H1 (cell line): ENCODE measurements around the gene ABCA2. TPM values are rescaled to one million over a fixed set of nuclear protein-coding genes. Genes with fewer than 3 reads are reported as not detected.
A peak's percentile ranks its signal among the peaks of the same experiment; 100 is the strongest.

Experiments used
- CTCF ChIA-PET: fragments of 300-600 bp; sonication (Branson Sonifier 250); formaldehyde crosslinking; loops from one replicate; lab custom pipeline; 2021; ENCODE audit not compliant: partially characterized antibody; lab: Charles Lee
- POLR2A ChIA-PET: fragments of 300-600 bp; sonication (Branson Sonifier 250); formaldehyde crosslinking; loops from one replicate; lab custom pipeline; 2021; ENCODE audit warnings: inconsistent platforms; ENCODE audit not compliant: partially characterized antibody; lab: Charles Lee
- DNase-seq, 2 experiments: peaks; one replicate each; pipeline versions ENCODE4 v3.0.0 to v3.0.0-alpha.2; 2010 to 2022; ENCODE audit warnings: low spot score in 2 of 2, low read depth in 1 of 2, mixed read lengths in 1 of 2
- FAIRE-seq: peaks from 2 replicates; lab custom pipeline; 2011; peaks lifted over from hg19 to GRCh38; lab: Jason Lieb, UNC
- H2AFZ ChIP-seq: 2 replicates; pipeline ENCODE4 v1.8.1; 2012; ENCODE audit warnings: low read length, inconsistent platforms
- H2AK5ac ChIP-seq: 2 replicates; pipeline ENCODE4 v1.6.1; 2013; ENCODE audit warnings: low read depth, low read length
- H2BK120ac ChIP-seq: replicated peaks from 2 replicates; pipeline ENCODE3; 2013; ENCODE audit warnings: low read depth, low read length, inconsistent platforms
- H2BK12ac ChIP-seq: 2 replicates; pipeline ENCODE4 v1.6.1; 2013; ENCODE audit warnings: low read depth, low read length
- H2BK15ac ChIP-seq: 2 replicates; pipeline ENCODE4 v1.6.1; 2013; ENCODE audit warnings: low read length
- H2BK20ac ChIP-seq: 2 replicates; pipeline ENCODE4 v1.6.1; 2013; ENCODE audit warnings: low read length
- H2BK5ac ChIP-seq: 2 replicates; pipeline ENCODE4 v1.6.1; 2013; ENCODE audit warnings: low read depth, low read length
- H3K14ac ChIP-seq: 2 replicates; pipeline ENCODE4 v1.6.1; 2013; ENCODE audit warnings: inconsistent platforms; ENCODE audit not compliant: insufficient read length
- H3K18ac ChIP-seq: 2 replicates; pipeline ENCODE4 v1.6.1; 2013; ENCODE audit warnings: low read length; ENCODE audit errors: extremely low read depth
- H3K23ac ChIP-seq: 2 replicates; pipeline ENCODE4 v1.6.1; 2013; ENCODE audit warnings: inconsistent platforms; ENCODE audit not compliant: insufficient read length
- H3K23me2 ChIP-seq: 2 replicates; pipeline ENCODE4 v1.6.1; 2013; ENCODE audit warnings: low read depth, low read length
- H3K27ac ChIP-seq: 2 replicates; pipeline ENCODE4 v1.6.1; 2011; ENCODE audit warnings: low read depth, low read length, inconsistent platforms
- H3K27me3 ChIP-seq, 4 experiments: replicated peaks in 1 of 4; 1 replicate in 1 of 4; 2 replicates in 3 of 4; pipeline versions ENCODE4 v1.6.1 to v1.8.1; 2011 to 2013; ENCODE audit warnings: low read length in 3 of 4, mild to moderate bottlenecking in 3 of 4, inconsistent platforms in 2 of 4, mixed read lengths in 2 of 4, moderate library complexity in 1 of 4; ENCODE audit not compliant: control insufficient read depth in 3 of 4, insufficient read depth in 3 of 4; ENCODE audit errors: extremely low read depth in 1 of 4
- H3K36me3 ChIP-seq, 4 experiments: 2 replicates each; pipeline versions ENCODE4 v1.6.1 to v1.8.1; 2011 to 2013; ENCODE audit warnings: mild to moderate bottlenecking in 4 of 4, low read length in 3 of 4, moderate library complexity in 2 of 4, control low read depth in 1 of 4, inconsistent platforms in 1 of 4; ENCODE audit not compliant: insufficient read depth in 4 of 4, control insufficient read depth in 2 of 4
- H3K4ac ChIP-seq: replicated peaks from 2 replicates; pipeline ENCODE3; 2013; ENCODE audit warnings: low read length, low read depth, mixed read lengths, inconsistent platforms; ENCODE audit not compliant: insufficient read length
- H3K4me1 ChIP-seq, 4 experiments: replicated peaks in 1 of 4; 1 replicate in 1 of 4; 2 replicates in 3 of 4; pipeline versions ENCODE4 v1.6.1 to v1.8.1; 2011 to 2013; ENCODE audit warnings: low read length in 3 of 4, inconsistent platforms in 2 of 4, mixed read lengths in 1 of 4; ENCODE audit not compliant: insufficient read depth in 4 of 4, control insufficient read depth in 3 of 4
- H3K4me2 ChIP-seq, 2 experiments: 2 replicates each; pipeline versions ENCODE4 v1.6.1 to v1.8.1; 2011 to 2013; ENCODE audit warnings: low read depth in 2 of 2, low read length in 2 of 2, control low read depth in 1 of 2, inconsistent platforms in 1 of 2, mild to moderate bottlenecking in 1 of 2; ENCODE audit not compliant: insufficient read depth in 1 of 2
- H3K4me3 ChIP-seq, 4 experiments: fragments of 200-600, 300-600 bp in 1 of 4; sonication (generic), shearing (Covaris generic), sonication (Bioruptor Twin) in 1 of 4; 2 replicates each; pipeline versions ENCODE4 v1.5.1 to v1.8.1; 2011 to 2016; ENCODE audit warnings: low read length in 4 of 4, low read depth in 3 of 4, control low read depth in 2 of 4, inconsistent platforms in 2 of 4, mild to moderate bottlenecking in 2 of 4, mixed read lengths in 1 of 4, moderate library complexity in 1 of 4; ENCODE audit not compliant: insufficient read depth in 2 of 4; ENCODE audit errors: extremely low read depth in 1 of 4
- H3K56ac ChIP-seq: replicated peaks from 2 replicates; pipeline ENCODE3; 2013; ENCODE audit warnings: low read depth, mild to moderate bottlenecking, mixed read lengths, low read length, inconsistent platforms; ENCODE audit not compliant: insufficient read length
- H3K79me1 ChIP-seq: 2 replicates; pipeline ENCODE4 v1.6.1; 2013; ENCODE audit warnings: low read depth, low read length, control low read depth
- H3K79me2 ChIP-seq, 2 experiments: 2 replicates each; pipeline versions ENCODE4 v1.6.1 to v1.8.1; 2012 to 2013; ENCODE audit warnings: low read length in 2 of 2, mild to moderate bottlenecking in 2 of 2, inconsistent platforms in 1 of 2; ENCODE audit not compliant: insufficient read depth in 2 of 2, control insufficient read depth in 1 of 2
- H3K9ac ChIP-seq, 4 experiments: replicated peaks in 1 of 4; 1 replicate in 1 of 4; 2 replicates in 3 of 4; pipeline versions ENCODE4 v1.6.1 to v1.8.1; 2011 to 2013; ENCODE audit warnings: low read depth in 3 of 4, low read length in 3 of 4, control low read depth in 2 of 4, mild to moderate bottlenecking in 2 of 4, moderate library complexity in 2 of 4, inconsistent platforms in 1 of 4; ENCODE audit errors: extremely low read depth in 1 of 4
- H3K9me3 ChIP-seq, 2 experiments: 2 replicates each; pipeline versions ENCODE4 v1.6.1 to v1.8.1; 2012 to 2013; ENCODE audit warnings: mild to moderate bottlenecking in 2 of 2, moderate library complexity in 2 of 2, control low read depth in 1 of 2, inconsistent platforms in 1 of 2, low read depth in 1 of 2, low read length in 1 of 2, mixed read lengths in 1 of 2; ENCODE audit not compliant: insufficient read depth in 2 of 2
- H4K20me1 ChIP-seq, 2 experiments: replicated peaks in 1 of 2; 2 replicates each; pipeline versions ENCODE3 to v1.8.1; 2011 to 2013; ENCODE audit warnings: inconsistent platforms in 2 of 2, low read length in 2 of 2, mild to moderate bottlenecking in 1 of 2; ENCODE audit not compliant: insufficient read depth in 2 of 2, control insufficient read depth in 1 of 2
- H4K5ac ChIP-seq: 2 replicates; pipeline ENCODE4 v1.6.1; 2013; ENCODE audit warnings: low read length, low read depth, mixed read lengths, inconsistent platforms; ENCODE audit not compliant: insufficient read length
- H4K8ac ChIP-seq: 2 replicates; pipeline ENCODE4 v1.8.0; 2013; ENCODE audit warnings: mild to moderate bottlenecking, moderate library complexity, low read length, inconsistent platforms; ENCODE audit not compliant: insufficient read depth; ENCODE audit errors: extremely low read depth
- H4K91ac ChIP-seq: replicated peaks from 2 replicates; pipeline ENCODE3; 2013; ENCODE audit warnings: low read length, mixed read lengths, inconsistent platforms; ENCODE audit not compliant: insufficient read length
- BACH1 ChIP-seq: IDR thresholded peaks from 2 replicates; pipeline ENCODE4 v1.6.1; 2012; ENCODE audit warnings: low read length, improper control_type of control experiment
- CHD1 ChIP-seq: IDR thresholded peaks from 2 replicates; pipeline ENCODE4 v1.6.1; 2012; ENCODE audit warnings: low read depth, low read length, improper control_type of control experiment
- CTBP2 ChIP-seq: IDR thresholded peaks from 2 replicates; pipeline ENCODE4 v1.7.0; 2011; ENCODE audit warnings: borderline replicate concordance, mild to moderate bottlenecking, moderate library complexity, mixed read lengths, low read length; ENCODE audit not compliant: insufficient read depth, insufficient read length
- GTF2F1 ChIP-seq: IDR thresholded peaks from 2 replicates; pipeline ENCODE4 v1.6.1; 2012; ENCODE audit warnings: low read depth, low read length, improper control_type of control experiment, borderline replicate concordance
- HDAC2 ChIP-seq, 2 experiments: fragments of 300-600 bp in 1 of 2; sonication (generic) in 1 of 2; IDR thresholded peaks; 2 replicates each; pipeline ENCODE4 v1.6.1; 2011 to 2012; ENCODE audit warnings: low read depth in 2 of 2, low read length in 2 of 2, mild to moderate bottlenecking in 2 of 2, moderate library complexity in 2 of 2, borderline replicate concordance in 1 of 2, inconsistent platforms in 1 of 2
- HDAC6 ChIP-seq: IDR thresholded peaks from one replicate; pipeline ENCODE4 v1.7.1; 2012; ENCODE audit warnings: low read depth, mild to moderate bottlenecking, inconsistent platforms, low read length, moderate library complexity
- JUN ChIP-seq: IDR thresholded peaks from 2 replicates; pipeline ENCODE4 v1.6.1; 2011; ENCODE audit warnings: low read depth, mild to moderate bottlenecking, improper control_type of control experiment, low read length
- NRF1 ChIP-seq: IDR thresholded peaks from 2 replicates; pipeline ENCODE4 v1.6.1; 2011; ENCODE audit warnings: mild to moderate bottlenecking, low read depth, low read length, improper control_type of control experiment
- POU5F1 ChIP-seq: IDR thresholded peaks from 2 replicates; pipeline ENCODE4 v1.6.1; 2011; ENCODE audit warnings: low read depth, mild to moderate bottlenecking, low read length, moderate library complexity
- RBBP5 ChIP-seq: IDR thresholded peaks from 2 replicates; pipeline ENCODE4 v1.7.1; 2012; ENCODE audit warnings: low read depth, mild to moderate bottlenecking, inconsistent platforms, low read length, moderate library complexity, borderline replicate concordance
- SRF ChIP-seq: IDR thresholded peaks from 2 replicates; pipeline ENCODE4 v1.6.1; 2011; ENCODE audit warnings: mild to moderate bottlenecking, low read depth, low read length, moderate library complexity
- WGBS, 2 experiments: shearing (Covaris generic) in 1 of 2; methylation state at CpG; one replicate each; pipeline versions ENCODE4 v1.1.6 to v1.1.7; 2013 to 2015; ENCODE audit warnings: low lambda C conversion rate in 2 of 2, mixed read lengths in 2 of 2, inconsistent platforms in 1 of 2, low coverage in 1 of 2, missing lambda C conversion rate in 1 of 2; ENCODE audit not compliant: insufficient replicate concordance in 2 of 2, insufficient coverage in 1 of 2, insufficient read length in 1 of 2; ENCODE audit errors: extremely low coverage in 1 of 2, missing lambda C conversion rate in 1 of 2; 5-methylcytosine and 5-hydroxymethylcytosine counted together
- polyA plus RNA-seq, 7 experiments: library from polyadenylated mRNA; depleted of rRNA in 3 of 7; stranded (reverse) in 5 of 7; unstranded in 2 of 7; fragments of >200 nt in 5 of 7; fragments of 200-250 nt in 2 of 7; gene quantifications; 1 replicate in 5 of 7; 2 replicates in 1 of 7; 4 replicates in 1 of 7; pipeline versions ENCODE4 v1.2.1 to v1.2.3, GENCODE V29; 2011 to 2013; ENCODE audit warnings: missing spikeins in 2 of 7, mixed read lengths in 2 of 7
- total RNA-seq: library from RNA; stranded (reverse); fragmentation: NEBNext Ultra II Directional; extraction: Animal tissue kit (Norgen Biotek cat#: 25700); gene quantifications from 2 replicates; pipeline ENCODE4 v1.2.1, GENCODE V29; 2021

Gene ABCA2
- total and polyA plus RNA-seq, 2 of the 8 experiments (the other 6 are each of a cell fraction or from before 2014, with no cell fraction given): 12.5 to 14.3 TPM

- peaks cover 0 to 14% (median 6%) of the 10 kb centered on the region in 4 experiments; a peak in 5 of 7 replicates for H3K4me1 ChIP-seq
- H3K36me3 ChIP-seq: no peaks in the 10 kb centered on the region
- peaks cover 1 to 27% (median 15%) of the 10 kb centered on the region in 4 experiments; a peak in 6 of 7 replicates for H3K27me3 ChIP-seq
- H3K23me2 ChIP-seq: peaks cover 4% of the 10 kb centered on the region; the same call in 1 of the 2 replicates
- no peak overlapping the region for H3K14ac ChIP-seq
- no peaks in the 10 kb centered on the region for H3K79me2 ChIP-seq
- H4K8ac ChIP-seq: no peak overlapping the region
- H2BK20ac ChIP-seq: no peak overlapping the region
- no peak overlapping the region for H3K4me3 ChIP-seq
- no peak overlapping the region for H2BK120ac ChIP-seq
- peak overlapping the region in 1 of 2 experiments; percentile 39; a peak in 1 of 4 replicates for H3K4me2 ChIP-seq
- H4K5ac ChIP-seq: no peak overlapping the region
- 93% methylated on average over 4 of the region's 4 CpGs; no CpG with 5 or more reads in 1 of the 2 experiments for WGBS, 2 experiments
- no peak overlapping the region for H3K23ac ChIP-seq
- no peak overlapping the region for H2BK15ac ChIP-seq
- H2BK12ac ChIP-seq: no peak overlapping the region
- FAIRE-seq: no peak
- H3K56ac ChIP-seq: no peak overlapping the region
- no peak overlapping the region for H3K4ac ChIP-seq
- no peaks in the 10 kb centered on the region for H3K9me3 ChIP-seq
- ChIA-PET CTCF (interaction anchor here (0.6 to 8.5 kb wide), 13 partner anchors 8 to 333 kb away, joined by 3 to 110 read pairs (median 5); partner anchors contain the start of genes C8G, CLIC3, NPDC1 and PAXX), POLR2A (interaction anchor here (1.2 kb wide), 1 partner anchor 13 kb away, joined by 3 read pairs; no protein-coding TSS in a partner anchor)
- no peak overlapping the region for H3K9ac ChIP-seq
- no peak overlapping the region for H3K27ac ChIP-seq
- H4K91ac ChIP-seq: no peak overlapping the region
- H3K18ac ChIP-seq: no peak overlapping the region
- H2AK5ac ChIP-seq: no peak overlapping the region
- H3K79me1 ChIP-seq: no peaks in the 10 kb centered on the region
- H2BK5ac ChIP-seq: no peak overlapping the region
- H4K20me1 ChIP-seq: peaks cover 0 to 4% of the 10 kb centered on the region in 2 experiments
- TF ChIP-seq NRF1 (no peak), CTBP2 (no peak), POU5F1 (no peak), SRF (no peak), CHD1 (no peak), HDAC2 (IDR thresholded peaks at IDR 0.05; ENCODE audit: borderline replicate concordance in 1 of 2, low read depth in 2 of 2, low read length in 2 of 2) (no peak), JUN (no peak), GTF2F1 (no peak), RBBP5 (no peak), BACH1 (no peak), HDAC6 (no peak)
- H2AFZ ChIP-seq: no peak overlapping the region
- no peak for DNase-seq
Observed at GRCh38 chr9:137026828-137027227, 1.2 kb downstream of the ABCA2 start.
